SU-DHL-6 (cell line): Measurements from ENCODE around the gene NSUN7.

Experiments
- H2AFZ ChIP-seq: fragments of 200-600 bp; sonication (generic); 2 replicates; pipeline ENCODE4 v1.6.1; 2014; ENCODE audit warnings: low read depth, mild to moderate bottlenecking, moderate library complexity, mixed read lengths, antibody characterized with exemption, low read length; ENCODE audit not compliant: severe bottlenecking
- H3F3A ChIP-seq: fragments of 200-600 bp; shearing (Covaris generic); 2 replicates; pipeline ENCODE4 v1.6.0; 2016; ENCODE audit warnings: antibody characterized with exemption, mild to moderate bottlenecking; ENCODE audit not compliant: insufficient read depth
- H3K27ac ChIP-seq: fragments of 200-600 bp; sonication (generic); 2 replicates; pipeline ENCODE4 v1.5.1; 2016; ENCODE audit warnings: low read depth, mild to moderate bottlenecking, low read length, moderate library complexity, mixed read lengths
- H3K27me3 ChIP-seq: fragments of 200-600 bp; sonication (generic), shearing (Covaris generic); 2 replicates; pipeline ENCODE4 v1.6.0; 2014; ENCODE audit warnings: mild to moderate bottlenecking, low read length
- H3K36me3 ChIP-seq: fragments of 200-600 bp; sonication (generic); 2 replicates; pipeline ENCODE4 v1.6.1; 2014; ENCODE audit warnings: mild to moderate bottlenecking, low read length, mixed read lengths
- H3K4me2 ChIP-seq: fragments of 300-600, 200-600 bp; shearing (Covaris generic), sonication (generic); 2 replicates; pipeline ENCODE4 v1.6.0; 2014; ENCODE audit warnings: low read length, low read depth, mild to moderate bottlenecking; ENCODE audit not compliant: poor library complexity, severe bottlenecking
- H3K4me3 ChIP-seq: fragments of 200-600 bp; sonication (generic); 2 replicates; pipeline ENCODE4 v1.5.1; 2014; ENCODE audit warnings: antibody characterized with exemption, low read length, mild to moderate bottlenecking, mixed read lengths; ENCODE audit not compliant: insufficient read depth, poor library complexity, severe bottlenecking
- H3K79me2 ChIP-seq: fragments of 200-600 bp; sonication (generic); 2 replicates; pipeline ENCODE4 v1.6.1; 2014; ENCODE audit warnings: mild to moderate bottlenecking, low read length, moderate library complexity; ENCODE audit not compliant: insufficient read depth
- H3K9ac ChIP-seq: fragments of 200-600 bp; sonication (generic); 2 replicates; pipeline ENCODE4 v1.7.0; 2014; ENCODE audit warnings: mild to moderate bottlenecking, low read length
- H3K9me2 ChIP-seq: fragments of 200-600 bp; sonication (generic); replicated peaks from 2 replicates; pipeline ENCODE4 v1.6.1; 2014; ENCODE audit warnings: low read length; ENCODE audit not compliant: insufficient read depth
- H3K9me3 ChIP-seq: fragments of 200-600 bp; sonication (generic); 2 replicates; pipeline ENCODE4 v1.6.1; 2014; ENCODE audit warnings: low read length, mixed read lengths; ENCODE audit not compliant: insufficient read depth
- H4K20me1 ChIP-seq: fragments of 200-600 bp; sonication (generic); 2 replicates; pipeline ENCODE4 v1.6.1; 2014; ENCODE audit warnings: low read depth, mild to moderate bottlenecking, antibody characterized with exemption, low read length, moderate library complexity, mixed read lengths
- CTCF ChIP-seq: fragments of 200-600 bp; sonication (generic); IDR thresholded peaks from one replicate; pipeline ENCODE4 v1.5.1; 2017; ENCODE audit warnings: antibody characterized with exemption, mild to moderate bottlenecking, low read length, moderate library complexity; ENCODE audit not compliant: insufficient read depth, poor library complexity, severe bottlenecking
- EZH2phosphoT487 ChIP-seq: fragments of 200-600 bp; sonication (generic), shearing (Covaris generic); conservative IDR thresholded peaks from 2 replicates; pipeline ENCODE4 v1.6.1; 2018; ENCODE audit warnings: mild to moderate bottlenecking, antibody characterized with exemption, low read length, moderate library complexity, mixed read lengths

The NSUN7 gene

GRCh38 chr4:40843696-40844095 is 93.9 kb downstream of the NSUN7 start:
- no peak overlapping the region for H3K27ac ChIP-seq
- no peaks in the 10 kb centered on the region for H4K20me1 ChIP-seq
- no peak overlapping the region for H3K4me3 ChIP-seq
- H3K36me3 ChIP-seq: no peaks in the 10 kb centered on the region
- H3K4me2 ChIP-seq: no peak overlapping the region
- H3K9me3 ChIP-seq: no peaks in the 10 kb centered on the region
- H3K9me2 ChIP-seq: no peaks in the 10 kb centered on the region
- no peaks in the 10 kb centered on the region for H3F3A ChIP-seq
- H3K9ac ChIP-seq: no peak overlapping the region
- H3K79me2 ChIP-seq: no peaks in the 10 kb centered on the region
- H2AFZ ChIP-seq: no peak overlapping the region
- TF ChIP-seq CTCF (peak; percentile 18), EZH2phosphoT487 (no peak)
- no peaks in the 10 kb centered on the region for H3K27me3 ChIP-seq

DNA sequence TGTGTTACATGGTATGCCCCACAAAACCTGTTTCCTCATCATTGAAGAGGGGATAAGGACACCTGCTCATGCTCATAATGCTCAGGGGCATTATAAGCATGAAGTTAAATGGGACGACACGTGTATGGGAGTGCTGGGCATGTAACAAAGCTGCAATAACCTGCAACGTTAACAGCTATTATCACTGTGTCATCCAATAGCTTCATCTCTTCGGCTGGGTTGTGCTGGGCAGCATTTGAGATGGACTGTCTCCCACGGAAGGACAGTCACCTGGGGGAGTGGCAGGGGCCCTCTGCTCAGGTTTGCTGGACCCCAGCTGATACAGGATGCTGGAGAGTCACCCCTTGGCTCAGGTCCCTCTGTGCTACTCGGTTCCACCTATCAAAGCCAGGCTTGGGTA is 94.5 kb downstream of the NSUN7 start:
- Histone ChIP-seq H4K20me1 (no peaks in the 10 kb centered on the region), H3K27me3 (no peaks in the 10 kb centered on the region), H3K36me3 (no peaks in the 10 kb centered on the region), H3K4me2 (no peak overlapping the region), H2AFZ (no peak overlapping the region), H3K9ac (no peak overlapping the region), H3K9me2 (no peaks in the 10 kb centered on the region), H3F3A (no peaks in the 10 kb centered on the region), H3K27ac (no peak overlapping the region), H3K9me3 (no peaks in the 10 kb centered on the region), H3K79me2 (no peaks in the 10 kb centered on the region), H3K4me3 (no peak overlapping the region)
- TF ChIP-seq CTCF (no peak), EZH2phosphoT487 (no peak)

GRCh38 chr4:40845154-40845835 is 95.5 kb downstream of the NSUN7 start:
- no peaks in the 10 kb centered on the region for H4K20me1 ChIP-seq
- no peak overlapping the region for H3K27ac ChIP-seq
- no peaks in the 10 kb centered on the region for H3F3A ChIP-seq
- no peaks in the 10 kb centered on the region for H3K9me2 ChIP-seq
- H3K9ac ChIP-seq: no peak overlapping the region
- H3K9me3 ChIP-seq: no peaks in the 10 kb centered on the region
- no peak overlapping the region for H3K4me3 ChIP-seq
- H3K36me3 ChIP-seq: no peaks in the 10 kb centered on the region
- H3K4me2 ChIP-seq: no peak overlapping the region
- H3K79me2 ChIP-seq: no peaks in the 10 kb centered on the region
- H2AFZ ChIP-seq: no peak overlapping the region
- TF ChIP-seq CTCF (no peak), EZH2phosphoT487 (no peak)
- no peaks in the 10 kb centered on the region for H3K27me3 ChIP-seq
